ENCODE results near the gene SLC25A24.

Gene SLC25A24

GRCh38 chr1:108117945-108118902, 81.9 kb downstream of the SLC25A24 start:
- H3K27ac Mint-ChIP-seq, result peak overlapping the region; percentile 75
- H3K36me3 Mint-ChIP-seq (ENCODE audit: low read depth), result peaks cover 12% of the 10 kb centered on the region
- H3K4me1 Mint-ChIP-seq (ENCODE audit: low read depth), result peaks cover 40% of the 10 kb centered on the region
- H3K27me3 Mint-ChIP-seq, result no peaks in the 10 kb centered on the region
- peaks cover 8% of the 10 kb centered on the region for H3K9me3 Mint-ChIP-seq
- intact Hi-C loops (cut with micrococcal nuclease), result loop anchor here (5.0 kb wide), 2 partner anchors 41 to 71 kb away; no protein-coding TSS in a partner anchor
- no peak overlapping the region for H3K4me3 Mint-ChIP-seq

- H3K27me3 Mint-ChIP-seq, result no peaks in the 10 kb centered on the region
- no peak overlapping the region for H3K27ac Mint-ChIP-seq
- H3K9me3 Mint-ChIP-seq, result peaks cover 8% of the 10 kb centered on the region
- peaks cover 39% of the 10 kb centered on the region for H3K4me1 Mint-ChIP-seq (ENCODE audit: low read depth)
- intact Hi-C loops (cut with micrococcal nuclease), result loop anchor here (5.0 kb wide), 2 partner anchors 40 to 70 kb away; no protein-coding TSS in a partner anchor
- H3K36me3 Mint-ChIP-seq (ENCODE audit: low read depth), result peaks cover 12% of the 10 kb centered on the region
- no peak overlapping the region for H3K4me3 Mint-ChIP-seq
Observed at GRCh38 chr1:108117237-108117636, 82.9 kb downstream of the SLC25A24 start.

- intact Hi-C loops (cut with micrococcal nuclease), result no loop called here
- Mint-ChIP-seq H3K27me3 (no peaks in the 10 kb centered on the region), H3K4me1 (ENCODE audit: low read depth) (peaks cover 24% of the 10 kb centered on the region), H3K36me3 (ENCODE audit: low read depth) (peaks cover 6% of the 10 kb centered on the region), H3K27ac (peak overlapping the region; percentile 65), H3K9me3 (peaks cover 8% of the 10 kb centered on the region), H3K4me3 (no peak overlapping the region)
Observed at GRCh38 chr1:108114033-108114599, 86.0 kb downstream of the SLC25A24 start.

- Mint-ChIP-seq H3K27ac (no peak overlapping the region), H3K4me1 (ENCODE audit: low read depth) (peaks cover 20% of the 10 kb centered on the region), H3K9me3 (peaks cover 8% of the 10 kb centered on the region), H3K27me3 (no peaks in the 10 kb centered on the region), H3K4me3 (no peak overlapping the region), H3K36me3 (ENCODE audit: low read depth) (peaks cover 6% of the 10 kb centered on the region)
- intact Hi-C loops (cut with micrococcal nuclease), result no loop called here
Observed at GRCh38 chr1:108113496-108113895, 86.6 kb downstream of the SLC25A24 start.

GRCh38 chr1:108109295-108109973, 90.7 kb downstream of the SLC25A24 start:
- intact Hi-C loops (cut with micrococcal nuclease), result no loop called here
- no peaks in the 10 kb centered on the region for H3K9me3 Mint-ChIP-seq

GRCh38 chr1:108108119-108108518, 92.0 kb downstream of the SLC25A24 start:
- Mint-ChIP-seq H3K4me3 (no peak overlapping the region), H3K27ac (peak overlapping the region; percentile 57), H3K9me3 (no peaks in the 10 kb centered on the region), H3K4me1 (ENCODE audit: low read depth) (peaks cover 9% of the 10 kb centered on the region), H3K27me3 (no peaks in the 10 kb centered on the region), H3K36me3 (ENCODE audit: low read depth) (no peaks in the 10 kb centered on the region)
- intact Hi-C loops (cut with micrococcal nuclease), result no loop called here

More at GRCh38 chr1:108109295-108109973, 90.7 kb downstream of the SLC25A24 start:
- H3K4me3 Mint-ChIP-seq, result no peak overlapping the region
- H3K36me3 Mint-ChIP-seq (ENCODE audit: low read depth), result no peaks in the 10 kb centered on the region
- H3K27me3 Mint-ChIP-seq, result no peaks in the 10 kb centered on the region
- no peak overlapping the region for H3K27ac Mint-ChIP-seq
- peaks cover 15% of the 10 kb centered on the region for H3K4me1 Mint-ChIP-seq (ENCODE audit: low read depth)

- Mint-ChIP-seq H3K27ac (peak overlapping the region; percentile 57), H3K4me3 (no peak overlapping the region), H3K9me3 (no peaks in the 10 kb centered on the region), H3K27me3 (no peaks in the 10 kb centered on the region), H3K36me3 (ENCODE audit: low read depth) (no peaks in the 10 kb centered on the region), H3K4me1 (ENCODE audit: low read depth) (peaks cover 9% of the 10 kb centered on the region)
- intact Hi-C loops (cut with micrococcal nuclease), result no loop called here
Observed at GRCh38 chr1:108107658-108108057, 92.5 kb downstream of the SLC25A24 start.

- Mint-ChIP-seq H3K27me3 (no peaks in the 10 kb centered on the region), H3K27ac (peak overlapping the region; percentile 57), H3K36me3 (ENCODE audit: low read depth) (no peaks in the 10 kb centered on the region), H3K4me3 (no peak overlapping the region), H3K4me1 (ENCODE audit: low read depth) (peaks cover 5% of the 10 kb centered on the region), H3K9me3 (no peaks in the 10 kb centered on the region)
- intact Hi-C loops (cut with micrococcal nuclease), result no loop called here
Observed at GRCh38 chr1:108106775-108107174, 93.4 kb downstream of the SLC25A24 start.

- H3K4me1 Mint-ChIP-seq (ENCODE audit: low read depth), result peaks cover 9% of the 10 kb centered on the region
- peaks cover 11% of the 10 kb centered on the region for H3K36me3 Mint-ChIP-seq (ENCODE audit: low read depth)
- H3K4me3 Mint-ChIP-seq, result no peak overlapping the region
- no peaks in the 10 kb centered on the region for H3K9me3 Mint-ChIP-seq
- H3K27ac Mint-ChIP-seq, result no peak overlapping the region
- no peaks in the 10 kb centered on the region for H3K27me3 Mint-ChIP-seq
- intact Hi-C loops (cut with micrococcal nuclease), result no loop called here
Observed at GRCh38 chr1:108100148-108100547, 100.0 kb downstream of the SLC25A24 start.

- H3K9me3 Mint-ChIP-seq, result peaks cover 4% of the 10 kb centered on the region
- peaks cover 19% of the 10 kb centered on the region for H3K36me3 Mint-ChIP-seq (ENCODE audit: low read depth)
- no peak overlapping the region for H3K27ac Mint-ChIP-seq
- H3K4me1 Mint-ChIP-seq (ENCODE audit: low read depth), result peaks cover 11% of the 10 kb centered on the region
- no peak overlapping the region for H3K4me3 Mint-ChIP-seq
- H3K27me3 Mint-ChIP-seq, result no peaks in the 10 kb centered on the region
- intact Hi-C loops (cut with micrococcal nuclease), result no loop called here
Observed at GRCh38 chr1:108097018-108097417, 103.1 kb downstream of the SLC25A24 start.

- intact Hi-C loops (cut with micrococcal nuclease), result no loop called here
Observed at GRCh38 chr1:108096089-108096488, 104.1 kb downstream of the SLC25A24 start.

GRCh38 chr1:108089477-108089876, 110.7 kb downstream of the SLC25A24 start:
- Mint-ChIP-seq H3K9me3 (peaks cover 9% of the 10 kb centered on the region), H3K27me3 (no peaks in the 10 kb centered on the region), H3K27ac (no peak overlapping the region), H3K4me3 (no peak overlapping the region), H3K36me3 (ENCODE audit: low read depth) (peaks cover 12% of the 10 kb centered on the region), H3K4me1 (ENCODE audit: low read depth) (peaks cover 24% of the 10 kb centered on the region)
- intact Hi-C loops (cut with micrococcal nuclease), result no loop called here

More at GRCh38 chr1:108096089-108096488, 104.1 kb downstream of the SLC25A24 start:
- Mint-ChIP-seq H3K9me3 (peaks cover 9% of the 10 kb centered on the region), H3K4me3 (no peak overlapping the region), H3K36me3 (ENCODE audit: low read depth) (peaks cover 22% of the 10 kb centered on the region), H3K27ac (no peak overlapping the region), H3K27me3 (no peaks in the 10 kb centered on the region), H3K4me1 (ENCODE audit: low read depth) (peaks cover 20% of the 10 kb centered on the region)

GRCh38 chr1:108085628-108086027, 114.5 kb downstream of the SLC25A24 start:
- no peak overlapping the region for H3K4me3 Mint-ChIP-seq
- no peak overlapping the region for H3K27ac Mint-ChIP-seq
- intact Hi-C loops (cut with micrococcal nuclease), result no loop called here
- peaks cover 4% of the 10 kb centered on the region for H3K36me3 Mint-ChIP-seq (ENCODE audit: low read depth)
- no peaks in the 10 kb centered on the region for H3K27me3 Mint-ChIP-seq
- peaks cover 39% of the 10 kb centered on the region for H3K4me1 Mint-ChIP-seq (ENCODE audit: low read depth)
- H3K9me3 Mint-ChIP-seq, result no peaks in the 10 kb centered on the region

All from dendritic cell treated with granulocyte-macrophage colony-stimulating factor and Interleukin-4, amounts not matched to agents 40 ng/mL and 50 ng/mL, for 4 days (primary cell).